PC-9 (cell line): ENCODE data around the gene BUB1B.

ENCODE experiments used
- EZH2 ChIP-seq: fragments of 200-600 bp; sonication (generic); IDR thresholded peaks from 2 replicates; pipeline ENCODE4 v1.8.0; 2017; ENCODE audit warnings: antibody characterized with exemption, low read depth
- TF ChIP-seq, protein P1 (sequence below): fragments of 200-600 bp; sonication (generic); conservative IDR thresholded peaks from 2 replicates; pipeline ENCODE4 v1.6.1; 2017; ENCODE audit warnings: mixed run types, antibody characterized with exemption, mild to moderate bottlenecking, moderate library complexity

DNA sequence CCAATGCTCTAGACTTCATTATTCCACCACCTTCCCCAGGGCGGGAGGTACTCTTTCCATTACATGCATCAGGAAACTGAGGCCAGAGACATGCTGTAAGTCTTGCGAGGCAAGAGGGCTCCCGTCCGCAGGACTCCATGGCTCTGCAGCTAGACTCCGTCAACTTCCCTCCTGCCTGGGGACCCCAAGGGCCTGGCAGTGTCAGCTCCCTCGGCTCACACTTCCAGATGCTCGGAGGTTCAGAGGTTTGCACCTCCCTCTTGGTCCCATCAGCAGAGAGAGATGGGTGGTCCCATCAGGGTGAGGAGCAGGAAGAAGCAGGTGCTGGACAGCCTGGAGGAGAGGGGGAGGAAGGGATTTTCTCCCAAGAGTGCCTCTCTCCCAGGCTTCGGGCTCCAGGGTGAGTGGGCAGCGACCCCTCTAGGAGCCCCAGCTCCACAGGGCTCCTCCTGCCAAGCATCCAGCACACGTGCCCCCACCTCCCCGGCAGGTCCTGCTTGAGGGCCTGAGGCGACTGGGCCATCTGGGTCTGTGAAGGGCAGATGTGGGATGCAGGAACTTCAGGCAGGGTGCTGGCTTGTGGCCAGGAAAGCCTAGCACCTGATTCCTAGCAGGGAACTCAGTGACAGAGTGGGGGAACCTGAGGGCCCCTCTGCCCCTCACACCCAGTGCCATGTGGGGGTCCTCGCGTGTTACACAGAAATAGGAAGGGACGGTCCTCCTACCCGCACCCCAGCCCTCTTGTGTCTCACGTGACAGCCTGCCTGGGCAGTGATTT is 87.3 kb downstream of the BUB1B start:
- TF ChIP-seq, protein P1, sequence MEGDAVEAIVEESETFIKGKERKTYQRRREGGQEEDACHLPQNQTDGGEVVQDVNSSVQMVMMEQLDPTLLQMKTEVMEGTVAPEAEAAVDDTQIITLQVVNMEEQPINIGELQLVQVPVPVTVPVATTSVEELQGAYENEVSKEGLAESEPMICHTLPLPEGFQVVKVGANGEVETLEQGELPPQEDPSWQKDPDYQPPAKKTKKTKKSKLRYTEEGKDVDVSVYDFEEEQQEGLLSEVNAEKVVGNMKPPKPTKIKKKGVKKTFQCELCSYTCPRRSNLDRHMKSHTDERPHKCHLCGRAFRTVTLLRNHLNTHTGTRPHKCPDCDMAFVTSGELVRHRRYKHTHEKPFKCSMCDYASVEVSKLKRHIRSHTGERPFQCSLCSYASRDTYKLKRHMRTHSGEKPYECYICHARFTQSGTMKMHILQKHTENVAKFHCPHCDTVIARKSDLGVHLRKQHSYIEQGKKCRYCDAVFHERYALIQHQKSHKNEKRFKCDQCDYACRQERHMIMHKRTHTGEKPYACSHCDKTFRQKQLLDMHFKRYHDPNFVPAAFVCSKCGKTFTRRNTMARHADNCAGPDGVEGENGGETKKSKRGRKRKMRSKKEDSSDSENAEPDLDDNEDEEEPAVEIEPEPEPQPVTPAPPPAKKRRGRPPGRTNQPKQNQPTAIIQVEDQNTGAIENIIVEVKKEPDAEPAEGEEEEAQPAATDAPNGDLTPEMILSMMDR, result no peak
- TF ChIP-seq EZH2, result no peak
